ENCODE results near the gene EFCAB6. TPM values are rescaled to one million over a fixed set of nuclear protein-coding genes. Genes with fewer than 3 reads are reported as not detected.

EFCAB6 gene
- total and polyA plus RNA-seq, 7 donors, result 0.07 to 0.84 (median 0.50) TPM

DNA sequence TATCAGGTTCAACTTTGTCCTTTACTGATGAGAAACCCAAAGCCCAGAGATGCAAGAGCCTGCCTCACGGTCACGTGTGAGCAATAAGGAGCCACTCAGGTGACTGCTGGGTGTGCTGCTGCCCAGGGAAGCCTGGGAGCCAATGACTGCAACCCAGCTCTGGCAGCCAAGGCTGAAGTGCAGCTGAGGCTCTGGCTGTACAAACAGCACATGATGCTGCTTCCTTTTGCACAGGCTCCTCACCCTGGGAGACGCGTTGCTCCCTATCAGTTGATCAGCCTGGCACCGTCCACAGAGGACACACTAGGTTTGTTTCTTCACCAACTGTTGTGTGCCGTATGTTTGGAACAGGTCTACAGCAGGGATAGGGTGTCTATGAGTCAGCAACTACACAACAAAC lies 168.7 kb downstream of the EFCAB6 start:
- Histone ChIP-seq H3K36me3 (ENCODE audit: insufficient read depth in 1 of 2, low read depth in 1 of 2) (no peaks in the 10 kb centered on the region), H3K4me3 (no peak overlapping the region), H3K9me3 (peaks cover 14% of the 10 kb centered on the region), H3K27me3 (ENCODE audit: insufficient read depth in 3 of 3, low read length in 2 of 3) (no peaks in the 10 kb centered on the region), H3K27ac (no peak overlapping the region), H3K4me1 (no peaks in the 10 kb centered on the region)
- 59 to 70% (median 70%) methylated on average over 6 of the region's 6 CpGs for WGBS, 3 donors
- intact Hi-C loops (cut with DNase I), result no loop called here
- ATAC-seq, result no peak
- TF ChIP-seq, protein P1, sequence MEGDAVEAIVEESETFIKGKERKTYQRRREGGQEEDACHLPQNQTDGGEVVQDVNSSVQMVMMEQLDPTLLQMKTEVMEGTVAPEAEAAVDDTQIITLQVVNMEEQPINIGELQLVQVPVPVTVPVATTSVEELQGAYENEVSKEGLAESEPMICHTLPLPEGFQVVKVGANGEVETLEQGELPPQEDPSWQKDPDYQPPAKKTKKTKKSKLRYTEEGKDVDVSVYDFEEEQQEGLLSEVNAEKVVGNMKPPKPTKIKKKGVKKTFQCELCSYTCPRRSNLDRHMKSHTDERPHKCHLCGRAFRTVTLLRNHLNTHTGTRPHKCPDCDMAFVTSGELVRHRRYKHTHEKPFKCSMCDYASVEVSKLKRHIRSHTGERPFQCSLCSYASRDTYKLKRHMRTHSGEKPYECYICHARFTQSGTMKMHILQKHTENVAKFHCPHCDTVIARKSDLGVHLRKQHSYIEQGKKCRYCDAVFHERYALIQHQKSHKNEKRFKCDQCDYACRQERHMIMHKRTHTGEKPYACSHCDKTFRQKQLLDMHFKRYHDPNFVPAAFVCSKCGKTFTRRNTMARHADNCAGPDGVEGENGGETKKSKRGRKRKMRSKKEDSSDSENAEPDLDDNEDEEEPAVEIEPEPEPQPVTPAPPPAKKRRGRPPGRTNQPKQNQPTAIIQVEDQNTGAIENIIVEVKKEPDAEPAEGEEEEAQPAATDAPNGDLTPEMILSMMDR (IDR thresholded peaks at IDR 0.05), result no peak
- DNase-seq, result no peak

DNA sequence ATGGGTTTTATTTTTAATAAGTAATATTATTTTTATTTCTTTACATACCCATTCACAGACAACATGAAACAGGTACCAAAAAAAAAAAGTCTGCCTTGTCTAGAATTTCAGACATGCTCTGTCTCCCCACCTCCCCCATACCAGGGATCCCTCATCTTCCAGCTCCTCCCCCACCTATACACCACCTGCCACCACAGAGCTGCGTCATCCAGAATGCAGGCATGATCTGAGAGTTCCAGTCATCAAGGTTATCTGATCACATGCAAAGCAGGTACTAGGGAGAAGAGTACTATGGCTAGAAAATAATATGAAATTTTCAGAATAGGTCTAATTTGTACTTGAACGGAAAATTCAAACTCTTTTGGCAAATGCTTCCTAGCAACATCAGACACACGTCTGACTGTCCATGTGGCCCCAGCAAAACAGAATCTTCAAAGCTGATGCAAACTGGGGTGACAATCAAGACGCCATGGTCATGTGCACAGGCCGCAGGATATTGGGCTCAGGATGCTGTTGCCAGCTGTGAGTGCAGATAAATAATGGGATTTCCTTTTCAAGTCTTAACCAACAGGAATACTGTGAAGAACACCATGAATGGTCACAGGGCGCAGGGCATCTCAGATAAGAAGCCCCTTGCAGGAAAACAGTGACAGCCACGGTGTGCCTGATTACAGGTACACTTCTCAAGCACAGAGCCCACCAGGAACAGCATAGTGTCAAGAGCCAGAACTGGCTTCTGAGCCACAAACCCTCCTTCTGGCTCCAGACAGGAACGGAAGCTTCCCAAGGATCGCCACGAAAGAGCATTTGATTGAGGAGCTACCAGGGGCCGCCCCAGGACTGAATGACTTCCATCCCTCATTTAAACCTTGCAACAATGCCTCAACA lies 169.5 kb downstream of the EFCAB6 start:
- Histone ChIP-seq H3K4me1 (no peaks in the 10 kb centered on the region), H3K36me3 (ENCODE audit: insufficient read depth in 1 of 2, low read depth in 1 of 2) (no peaks in the 10 kb centered on the region), H3K27ac (no peak overlapping the region), H3K9me3 (peaks cover 14% of the 10 kb centered on the region), H3K4me3 (no peak overlapping the region), H3K27me3 (ENCODE audit: insufficient read depth in 3 of 3, low read length in 2 of 3) (no peaks in the 10 kb centered on the region)
- DNase-seq (no peak), ATAC-seq (no peak)
- 73 to 74% (median 74%) methylated on average over 11 of the region's 11 CpGs for WGBS, 3 donors
- TF ChIP-seq, protein P1 (IDR thresholded peaks at IDR 0.05), result no peak
- intact Hi-C loops (cut with DNase I), result no loop called here

DNA sequence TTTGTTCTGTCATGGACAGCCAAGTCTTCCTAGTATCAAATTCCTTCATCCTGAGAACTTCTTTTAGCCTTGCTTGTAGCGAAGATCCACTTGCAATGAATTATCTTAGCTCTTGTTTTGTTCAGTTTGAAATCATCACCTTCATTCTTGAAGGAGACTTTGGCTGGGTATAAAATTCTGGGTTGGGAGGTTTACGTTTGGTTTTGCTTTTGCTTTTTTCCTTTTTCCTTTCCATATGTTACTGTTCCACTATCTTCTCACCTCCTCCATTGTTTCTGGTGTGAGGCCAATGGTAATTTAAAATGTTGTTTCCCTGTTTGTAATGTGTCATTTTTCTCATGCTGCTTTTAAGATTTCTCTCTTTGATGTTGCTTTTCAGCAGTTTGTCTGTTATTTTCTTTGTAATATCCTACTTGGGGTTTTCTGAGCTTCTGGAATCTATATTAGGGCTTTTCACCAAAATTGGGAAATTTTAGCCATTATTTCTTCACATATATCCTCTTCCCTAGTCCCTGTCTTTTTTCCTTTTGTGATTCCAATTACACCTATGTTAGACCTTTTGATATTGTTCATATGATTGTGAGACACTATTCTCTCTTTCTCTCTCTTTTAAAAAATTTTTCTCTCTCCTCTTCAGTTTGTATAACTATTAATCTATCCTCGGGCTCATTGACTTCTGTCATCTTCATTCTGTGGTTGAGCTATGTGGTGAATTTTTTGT lies 172.7 kb downstream of the EFCAB6 start:
- Histone ChIP-seq H3K4me3 (no peak overlapping the region), H3K27ac (no peak overlapping the region), H3K4me1 (no peaks in the 10 kb centered on the region), H3K36me3 (ENCODE audit: insufficient read depth in 1 of 2, low read depth in 1 of 2) (no peaks in the 10 kb centered on the region), H3K9me3 (peaks cover 14% of the 10 kb centered on the region), H3K27me3 (ENCODE audit: insufficient read depth in 3 of 3, low read length in 2 of 3) (no peaks in the 10 kb centered on the region)
- ATAC-seq (no peak), DNase-seq (no peak)
- TF ChIP-seq, protein P1 (IDR thresholded peaks at IDR 0.05), result no peak
- intact Hi-C loops (cut with DNase I), result no loop called here
- WGBS, 3 donors, result 89 to 96% (median 91%) methylated on average over 3 of the region's 3 CpGs

DNA sequence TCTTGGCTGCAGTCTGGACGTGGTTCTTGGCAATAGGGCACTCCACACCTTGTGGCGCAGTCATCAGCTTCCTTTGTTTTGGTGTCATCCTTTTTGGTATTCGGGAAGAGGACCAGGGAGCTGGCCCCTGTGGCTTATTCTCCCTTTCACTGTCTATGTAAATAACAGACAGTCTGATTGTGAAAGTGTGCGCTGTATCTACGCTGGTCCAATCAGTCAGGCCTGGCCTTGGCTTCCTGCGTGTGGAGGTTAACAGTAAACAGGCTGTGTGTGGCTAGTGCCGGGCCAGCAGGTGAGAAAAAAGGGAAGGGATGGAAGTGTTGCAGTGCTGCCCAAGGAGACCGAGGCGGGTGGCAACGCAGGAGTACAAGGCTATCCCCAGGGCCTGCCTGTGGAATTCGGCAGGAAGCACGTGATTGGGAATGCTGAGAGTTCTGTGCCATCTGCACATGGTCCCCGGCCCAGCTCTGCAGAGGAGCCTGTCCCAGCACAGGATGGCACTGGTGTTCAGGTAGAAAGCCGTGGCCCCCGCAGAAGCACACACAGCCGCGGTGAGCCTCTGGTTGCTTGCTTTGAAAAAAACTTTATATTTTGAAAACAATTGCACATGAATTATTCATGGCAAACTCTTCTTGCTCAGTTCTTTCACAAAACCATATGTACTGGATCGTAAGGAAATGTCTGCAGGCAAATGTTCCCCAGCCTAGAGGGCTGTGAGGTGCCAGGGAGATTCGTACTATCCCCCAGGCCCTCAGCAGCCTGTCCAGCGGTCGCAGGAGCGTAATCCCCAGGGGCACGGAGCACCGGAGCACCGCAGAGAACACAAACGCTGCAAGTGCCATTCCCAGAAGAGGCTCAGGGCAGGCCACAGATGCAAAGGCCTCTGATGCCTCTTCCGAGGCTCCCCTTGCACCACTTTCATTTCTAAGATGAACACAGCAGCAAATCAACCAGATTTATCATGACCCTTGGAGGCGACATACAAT lies 174.5 kb downstream of the EFCAB6 start:
- Histone ChIP-seq H3K4me1 (no peaks in the 10 kb centered on the region), H3K36me3 (ENCODE audit: insufficient read depth in 1 of 2, low read depth in 1 of 2) (no peaks in the 10 kb centered on the region), H3K27ac (no peak overlapping the region), H3K9me3 (peaks cover 14% of the 10 kb centered on the region), H3K27me3 (ENCODE audit: insufficient read depth in 3 of 3, low read length in 2 of 3) (no peaks in the 10 kb centered on the region), H3K4me3 (no peak overlapping the region)
- DNase-seq (no peak), ATAC-seq (no peak)
- WGBS, 3 donors, result 79 to 84% (median 82%) methylated on average over 28 of the region's 28 CpGs
- TF ChIP-seq, protein P1 (IDR thresholded peaks at IDR 0.05), result no peak
- intact Hi-C loops (cut with DNase I), result no loop called here

Measured in psoas muscle (tissue), 8 donors.